Nephron (organoid): ENCODE results near the gene ASH1L.

Source experiments
- H3K27ac Mint-ChIP-seq, 3 experiments: 2 replicates each; pipeline ENCODE4 v1.8.0; 2020; ENCODE audit warnings: mixed read lengths in 3 of 3, mild to moderate bottlenecking in 2 of 3, moderate library complexity in 1 of 3
- H3K27me3 Mint-ChIP-seq: 2 replicates; pipeline ENCODE4 v1.8.0; 2021; ENCODE audit warnings: low read depth, mild to moderate bottlenecking, moderate library complexity, mixed read lengths
- H3K36me3 Mint-ChIP-seq: 2 replicates; pipeline ENCODE4 v1.8.0; 2020; ENCODE audit warnings: low read depth, mixed read lengths
- H3K4me1 Mint-ChIP-seq: 2 replicates; pipeline ENCODE4 v1.8.0; 2020; ENCODE audit warnings: mixed read lengths
- H3K4me3 Mint-ChIP-seq, 3 experiments: 2 replicates each; pipeline ENCODE4 v1.8.0; 2020; ENCODE audit warnings: mild to moderate bottlenecking in 3 of 3, mixed read lengths in 3 of 3, moderate library complexity in 2 of 3
- H3K9me3 Mint-ChIP-seq: 2 replicates; pipeline ENCODE4 v1.8.0; 2020; ENCODE audit warnings: mixed read lengths
- CTCF ChIP-seq, 3 experiments: fragments of 200-600 bp; sonication (generic); IDR thresholded peaks; one replicate each; pipeline ENCODE4 v1.5.0; 2021; ENCODE audit warnings: antibody characterized with exemption in 3 of 3; ENCODE audit not compliant: unreplicated experiment in 3 of 3

Gene ASH1L

DNA sequence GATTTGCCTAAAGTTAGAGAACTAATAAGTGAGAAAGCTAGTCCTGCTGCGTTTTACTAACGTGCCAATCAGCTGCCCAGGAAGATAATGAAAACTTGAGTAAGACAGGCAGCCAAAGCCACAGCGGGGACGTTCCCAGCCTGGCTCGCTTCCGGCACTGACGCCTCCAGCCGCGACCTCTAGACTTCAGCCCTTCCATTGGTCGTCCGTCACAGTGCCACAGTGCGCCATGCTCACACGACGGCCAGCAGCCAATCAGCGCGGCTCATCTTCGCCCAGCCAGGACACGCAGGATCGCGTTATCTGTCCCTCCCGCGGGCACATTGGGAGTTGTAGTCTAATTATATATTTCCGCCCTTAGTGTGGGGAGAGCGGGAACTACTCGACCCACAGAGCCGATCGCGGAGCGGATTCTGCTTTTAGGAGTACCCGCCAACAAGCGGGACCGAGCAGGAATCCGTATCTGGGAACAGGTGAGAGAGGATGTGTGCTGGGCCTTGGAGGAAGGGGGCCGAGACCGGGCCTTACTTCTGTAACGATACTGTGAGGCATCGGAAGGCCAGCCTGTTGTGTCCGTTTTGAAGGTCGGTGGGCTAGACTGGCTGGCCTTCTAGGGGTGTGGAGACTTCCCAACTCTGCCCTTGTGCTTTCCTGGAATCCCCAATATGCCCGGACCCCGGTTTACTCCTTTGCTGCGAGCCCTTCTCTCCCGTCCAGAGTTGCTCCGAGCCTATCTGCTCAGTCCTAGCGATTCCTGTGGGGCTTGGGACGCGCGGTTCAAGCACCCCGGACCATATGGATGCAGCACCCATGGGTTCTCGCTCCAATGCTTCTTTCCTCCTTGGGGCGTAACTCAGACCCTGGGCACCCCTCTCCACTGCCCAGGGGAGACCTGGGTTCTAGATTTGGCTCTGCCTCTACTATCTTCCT lies 253.8 kb downstream of the ASH1L start, which contains the start of gene FDPS:
Gene FDPS (plus strand): TSS at position 374 of the 930 bp plus-strand sequence. CDS start 924 bp downstream, outside the sequence.
- Mint-ChIP-seq H3K27ac (peak within 1 kb of the TSS; percentile 87 to 97 (median 96)), H3K36me3 (peaks cover 24% of the 10 kb centered on the region), H3K4me1 (peaks cover 28% of the 10 kb centered on the region), H3K9me3 (no peaks in the 10 kb centered on the region), H3K27me3 (no peaks in the 10 kb centered on the region), H3K4me3 (peak within 1 kb of the TSS; percentile 97 to 99 (median 97))
- peak in 1 of 3 experiments; percentile 8 for TF ChIP-seq CTCF (IDR thresholded peaks at IDR 0.05; ENCODE audit: unreplicated experiment in 3 of 3)

DNA sequence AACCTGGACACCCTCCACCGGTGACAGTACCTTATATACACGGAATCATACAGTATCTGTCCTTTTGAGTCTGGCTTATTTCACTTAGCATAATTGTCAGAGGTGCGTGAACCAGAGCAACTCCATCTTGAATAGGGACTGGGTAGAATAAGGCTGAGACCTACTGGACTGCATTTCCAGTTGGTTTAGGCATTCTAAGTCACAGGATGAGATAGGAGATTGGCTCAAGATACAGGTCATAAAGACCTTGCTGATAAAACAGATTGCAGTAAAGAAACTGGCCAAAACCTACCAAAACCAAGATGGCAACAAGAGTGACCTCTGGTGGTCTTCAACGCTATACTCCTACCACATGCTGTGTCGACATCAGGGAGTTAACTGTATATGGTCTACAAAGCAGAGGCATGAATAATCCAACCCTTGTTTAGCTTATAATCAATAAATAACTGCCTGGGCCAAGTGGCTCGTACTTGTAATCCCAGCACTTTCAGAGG lies 255.3 kb downstream of the ASH1L start:
- peak in 2 of 3 experiments; percentile 17 to 50 for TF ChIP-seq CTCF (IDR thresholded peaks at IDR 0.05; ENCODE audit: unreplicated experiment in 3 of 3)
- H3K36me3 Mint-ChIP-seq: peaks cover 13% of the 10 kb centered on the region
- peak overlapping the region; percentile 29 to 64 (median 59) for H3K4me3 Mint-ChIP-seq
- H3K27me3 Mint-ChIP-seq: no peaks in the 10 kb centered on the region
- H3K4me1 Mint-ChIP-seq: peaks cover 22% of the 10 kb centered on the region
- H3K9me3 Mint-ChIP-seq: no peaks in the 10 kb centered on the region
- H3K27ac Mint-ChIP-seq: peak overlapping the region; percentile 67 to 96 (median 93)

DNA sequence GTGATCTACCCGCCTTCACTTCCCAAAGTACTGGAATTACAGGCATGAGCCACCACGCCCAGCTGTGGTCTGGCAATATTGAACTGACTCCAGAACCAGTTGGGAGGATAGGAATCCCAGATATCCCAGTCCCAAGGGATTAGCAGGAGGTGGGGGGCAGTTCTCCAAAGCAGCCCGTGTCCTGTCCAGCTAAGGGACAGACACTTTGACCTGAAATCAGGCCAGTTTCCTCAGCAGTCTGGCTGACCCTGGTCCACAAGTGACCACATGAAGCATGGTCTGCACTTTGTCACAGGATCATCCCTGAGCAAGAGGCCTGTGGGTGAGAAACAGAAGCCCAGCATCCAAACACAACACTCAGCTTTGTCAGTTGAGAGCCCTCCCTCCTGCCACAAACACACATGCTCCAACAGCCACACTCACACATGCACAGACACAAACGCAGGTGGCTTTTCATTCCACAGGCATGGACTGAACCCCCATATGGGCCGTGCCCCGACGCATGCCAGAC lies 256.7 kb downstream of the ASH1L start:
- H3K4me1 Mint-ChIP-seq: peaks cover 18% of the 10 kb centered on the region
- peak overlapping the region in 2 of 3 experiments; percentile 54 to 84 for H3K27ac Mint-ChIP-seq
- no peaks in the 10 kb centered on the region for H3K27me3 Mint-ChIP-seq
- no peaks in the 10 kb centered on the region for H3K9me3 Mint-ChIP-seq
- H3K36me3 Mint-ChIP-seq: peaks cover 4% of the 10 kb centered on the region
- no peak for TF ChIP-seq CTCF (IDR thresholded peaks at IDR 0.05; ENCODE audit: unreplicated experiment in 3 of 3)
- H3K4me3 Mint-ChIP-seq: peak overlapping the region; percentile 11 to 40 (median 34)

- Mint-ChIP-seq H3K9me3 (no peaks in the 10 kb centered on the region), H3K27me3 (no peaks in the 10 kb centered on the region), H3K4me3 (peak overlapping the region in 1 of 3 experiments; percentile 65), H3K27ac (peak overlapping the region; percentile 57 to 98 (median 62)), H3K36me3 (no peaks in the 10 kb centered on the region), H3K4me1 (peaks cover 12% of the 10 kb centered on the region)
- TF ChIP-seq CTCF (IDR thresholded peaks at IDR 0.05; ENCODE audit: unreplicated experiment in 3 of 3): no peak
These were observed 258.0 kb downstream of the ASH1L start for GRCh38 chr1:155304558-155305063.

- Mint-ChIP-seq H3K4me1 (peaks cover 18% of the 10 kb centered on the region), H3K36me3 (no peaks in the 10 kb centered on the region), H3K4me3 (no peak within 1 kb of the TSS), H3K27ac (peak within 1 kb of the TSS in 2 of 3 experiments; percentile 59 to 63), H3K9me3 (peaks cover 3% of the 10 kb centered on the region), H3K27me3 (peaks cover 16% of the 10 kb centered on the region)
- no peak for TF ChIP-seq CTCF (IDR thresholded peaks at IDR 0.05; ENCODE audit: unreplicated experiment in 3 of 3)
These were observed 261.2 kb downstream of the ASH1L start, which contains the start of gene PKLR for GRCh38 chr1:155301342-155301841. Gene PKLR, minus strand, starts transcription at chr1:155301438. Its CDS starts 43 bp downstream, at chr1:155301395.
